Measurements from ENCODE around the gene EIF1. TPM values are rescaled to one million over a fixed set of nuclear protein-coding genes. Genes with fewer than 3 reads are reported as not detected.

The EIF1 gene
- total RNA-seq, 2 experiments from 2014 or later: 869 to 977 TPM

- Mint-ChIP-seq H3K27me3 (peaks cover 8% of the 10 kb centered on the region), H3K27ac (no peak overlapping the region), H3K4me1 (peaks cover 5% of the 10 kb centered on the region), H3K9me3 (ENCODE audit: low read depth) (no peaks in the 10 kb centered on the region), H3K4me3 (no peak overlapping the region), H3K36me3 (ENCODE audit: low read depth) (no peaks in the 10 kb centered on the region)
- no peak for ATAC-seq
- ChIA-PET CTCF (interaction anchor here (0.6 to 4.3 kb wide), 6 partner anchors 12 to 1362 kb away, joined by 3 to 19 read pairs (median 3); no protein-coding TSS in a partner anchor), POLR2A (interaction anchor here (1.2 kb wide), 1 partner anchor 20 kb away, joined by 4 read pairs; no protein-coding TSS in a partner anchor)
- no peak for DNase-seq
- intact Hi-C loops (cut with DNase I, micrococcal nuclease): no loop called here
These were observed 19.4 kb downstream of the EIF1 start for GRCh38 chr17:41707803-41708669.

GRCh38 chr17:41710472-41711090, 21.9 kb downstream of the EIF1 start:
- H3K4me1 Mint-ChIP-seq: peaks cover 5% of the 10 kb centered on the region
- no peaks in the 10 kb centered on the region for H3K9me3 Mint-ChIP-seq (ENCODE audit: low read depth)
- DNase-seq: peak; percentile 62
- POLR2A ChIA-PET: interaction anchor here (0.5 kb wide), 1 partner anchor 471 kb away, joined by 8 read pairs; no protein-coding TSS in a partner anchor
- intact Hi-C loops (cut with DNase I, micrococcal nuclease): no loop called here
- peaks cover 4% of the 10 kb centered on the region for H3K27me3 Mint-ChIP-seq
- no peak overlapping the region for H3K27ac Mint-ChIP-seq
- no peak overlapping the region for H3K4me3 Mint-ChIP-seq
- peak; percentile 74 for ATAC-seq
- H3K36me3 Mint-ChIP-seq (ENCODE audit: low read depth): no peaks in the 10 kb centered on the region
- CTCF ChIA-PET: interaction anchor here (0.6 to 0.7 kb wide), 3 partner anchors 71 to 485 kb away, joined by 3 to 5 read pairs (median 4); no protein-coding TSS in a partner anchor

- Mint-ChIP-seq H3K4me3 (no peak within 1 kb of the TSS), H3K36me3 (ENCODE audit: low read depth) (no peaks in the 10 kb centered on the region), H3K9me3 (ENCODE audit: low read depth) (no peaks in the 10 kb centered on the region), H3K27me3 (peaks cover 6% of the 10 kb centered on the region), H3K27ac (no peak within 1 kb of the TSS), H3K4me1 (peaks cover 5% of the 10 kb centered on the region)
- DNase-seq (no peak), ATAC-seq (no peak)
- CTCF ChIA-PET: no interaction called here
- intact Hi-C loops (cut with DNase I, micrococcal nuclease): no loop called here
- POLR2A ChIA-PET: no interaction called here
These were observed 23.1 kb downstream of the EIF1 start, which contains the start of gene GAST for GRCh38 chr17:41711669-41712400. TSS of gene GAST (plus strand) at chr17:41712331. CDS start at chr17:41715437, 3,106 bp downstream.

GRCh38 chr17:41717408-41718286, 29.0 kb downstream of the EIF1 start:
- H3K36me3 Mint-ChIP-seq (ENCODE audit: low read depth): no peaks in the 10 kb centered on the region
- no peaks in the 10 kb centered on the region for H3K9me3 Mint-ChIP-seq (ENCODE audit: low read depth)
- no peak overlapping the region for H3K27ac Mint-ChIP-seq
- H3K27me3 Mint-ChIP-seq: peaks cover 2% of the 10 kb centered on the region
- POLR2A ChIA-PET: no interaction called here
- DNase-seq: peak; percentile 46
- CTCF ChIA-PET: interaction anchor here (0.5 to 1.9 kb wide), 4 partner anchors 22 to 304 kb away, joined by 3 to 5 read pairs (median 4); no protein-coding TSS in a partner anchor
- intact Hi-C loops (cut with DNase I, micrococcal nuclease): no loop called here
- ATAC-seq: peak; percentile 83
- no peak overlapping the region for H3K4me3 Mint-ChIP-seq
- H3K4me1 Mint-ChIP-seq: peaks cover 7% of the 10 kb centered on the region

GRCh38 chr17:41718287-41718645, 29.6 kb downstream of the EIF1 start:
- Mint-ChIP-seq H3K4me1 (peaks cover 7% of the 10 kb centered on the region), H3K27me3 (peaks cover 2% of the 10 kb centered on the region), H3K27ac (no peak overlapping the region), H3K4me3 (no peak overlapping the region), H3K36me3 (ENCODE audit: low read depth) (no peaks in the 10 kb centered on the region), H3K9me3 (ENCODE audit: low read depth) (no peaks in the 10 kb centered on the region)
- no peak for DNase-seq
- ATAC-seq: no peak
- CTCF ChIA-PET: interaction anchor here (0.7 to 1.9 kb wide), 3 partner anchors 22 to 50 kb away, joined by 3 to 5 read pairs (median 3); no protein-coding TSS in a partner anchor
- intact Hi-C loops (cut with DNase I, micrococcal nuclease): no loop called here
- POLR2A ChIA-PET: no interaction called here

- intact Hi-C loops (cut with DNase I, micrococcal nuclease): no loop called here
- ATAC-seq (no peak), DNase-seq (no peak)
- CTCF ChIA-PET: no interaction called here
- H3K27ac Mint-ChIP-seq: no peak overlapping the region
- peaks cover 7% of the 10 kb centered on the region for H3K4me1 Mint-ChIP-seq
- no peak overlapping the region for H3K4me3 Mint-ChIP-seq
- no peaks in the 10 kb centered on the region for H3K9me3 Mint-ChIP-seq (ENCODE audit: low read depth)
- H3K36me3 Mint-ChIP-seq (ENCODE audit: low read depth): no peaks in the 10 kb centered on the region
- no peaks in the 10 kb centered on the region for H3K27me3 Mint-ChIP-seq
- POLR2A ChIA-PET: no interaction called here
These were observed 33.5 kb downstream of the EIF1 start for GRCh38 chr17:41722231-41722630.

- no peaks in the 10 kb centered on the region for H3K9me3 Mint-ChIP-seq (ENCODE audit: low read depth)
- H3K4me1 Mint-ChIP-seq: no peaks in the 10 kb centered on the region
- intact Hi-C loops (cut with DNase I, micrococcal nuclease): no loop called here
- no peak overlapping the region for H3K27ac Mint-ChIP-seq
- ChIA-PET CTCF (interaction anchor here (0.6 kb wide), 1 partner anchor 70 kb away, joined by 4 read pairs; no protein-coding TSS in a partner anchor), POLR2A (no interaction called here)
- no peaks in the 10 kb centered on the region for H3K36me3 Mint-ChIP-seq (ENCODE audit: low read depth)
- ATAC-seq (no peak), DNase-seq (no peak)
- H3K4me3 Mint-ChIP-seq: no peak overlapping the region
- no peaks in the 10 kb centered on the region for H3K27me3 Mint-ChIP-seq
These were observed 35.3 kb downstream of the EIF1 start for GRCh38 chr17:41723801-41724475.

- ChIA-PET POLR2A (no interaction called here), CTCF (no interaction called here)
- DNase-seq: no peak
- no peaks in the 10 kb centered on the region for H3K36me3 Mint-ChIP-seq (ENCODE audit: low read depth)
- intact Hi-C loops (cut with DNase I, micrococcal nuclease): no loop called here
- H3K27me3 Mint-ChIP-seq: no peaks in the 10 kb centered on the region
- H3K9me3 Mint-ChIP-seq (ENCODE audit: low read depth): no peaks in the 10 kb centered on the region
- no peak overlapping the region for H3K27ac Mint-ChIP-seq
- no peak overlapping the region for H3K4me3 Mint-ChIP-seq
- no peaks in the 10 kb centered on the region for H3K4me1 Mint-ChIP-seq
- no peak for ATAC-seq
These were observed 35.9 kb downstream of the EIF1 start for GRCh38 chr17:41724476-41725050.

- Mint-ChIP-seq H3K4me1 (no peaks in the 10 kb centered on the region), H3K9me3 (ENCODE audit: low read depth) (no peaks in the 10 kb centered on the region), H3K36me3 (ENCODE audit: low read depth) (no peaks in the 10 kb centered on the region), H3K4me3 (no peak overlapping the region), H3K27ac (no peak overlapping the region), H3K27me3 (no peaks in the 10 kb centered on the region)
- intact Hi-C loops (cut with DNase I, micrococcal nuclease): no loop called here
- no peak for DNase-seq
- ChIA-PET CTCF (interaction anchor here (0.6 kb wide), 1 partner anchor 279 kb away, joined by 3 read pairs; no protein-coding TSS in a partner anchor), POLR2A (no interaction called here)
- no peak for ATAC-seq
These were observed 36.4 kb downstream of the EIF1 start for GRCh38 chr17:41725134-41725533.

GRCh38 chr17:41728056-41728455, 39.4 kb downstream of the EIF1 start:
- no peaks in the 10 kb centered on the region for H3K4me1 Mint-ChIP-seq
- no peaks in the 10 kb centered on the region for H3K9me3 Mint-ChIP-seq (ENCODE audit: low read depth)
- DNase-seq (no peak), ATAC-seq (no peak)
- no peaks in the 10 kb centered on the region for H3K36me3 Mint-ChIP-seq (ENCODE audit: low read depth)
- ChIA-PET CTCF (interaction anchor here (0.9 kb wide), 1 partner anchor 9 kb away, joined by 3 read pairs; no protein-coding TSS in a partner anchor), POLR2A (no interaction called here)
- no peak overlapping the region for H3K4me3 Mint-ChIP-seq
- peaks cover 18% of the 10 kb centered on the region for H3K27me3 Mint-ChIP-seq
- H3K27ac Mint-ChIP-seq: no peak overlapping the region
- intact Hi-C loops (cut with DNase I, micrococcal nuclease): no loop called here

Measured in activated CD4-positive, alpha-beta T cell treated with anti-CD3 and anti-CD28 coated beads for 36 hours (primary cell).